DND-41 (cell line): ENCODE results near the gene FAM83C.

Source experiments
- ATAC-seq: fragments of 200-7000 bp; cut with Tn5 transposase; 3 replicates; pipeline ENCODE4 v1.9.1; 2021; ENCODE audit warnings: low read depth; ENCODE audit not compliant: insufficient read depth
- DNase-seq: peaks from one replicate; pipeline ENCODE4 v3.0.0-alpha.2; 2020
- H2AFZ ChIP-seq: 2 replicates; pipeline ENCODE4 v1.6.0; 2012; ENCODE audit warnings: low read depth, low read length
- H3K27ac ChIP-seq: 2 replicates; pipeline ENCODE4 v1.5.1; 2012; ENCODE audit warnings: low read length, inconsistent platforms
- H3K27me3 ChIP-seq: fragments of 200-600 bp; sonication (generic); 2 replicates; pipeline ENCODE4 v1.6.0; 2012; ENCODE audit warnings: low read length, mild to moderate bottlenecking, inconsistent platforms; ENCODE audit not compliant: insufficient read depth, poor library complexity
- H3K36me3 ChIP-seq: 2 replicates; pipeline ENCODE4 v1.5.1; 2012; ENCODE audit warnings: low read length, inconsistent platforms; ENCODE audit not compliant: insufficient read depth
- H3K4me1 ChIP-seq: 2 replicates; pipeline ENCODE4 v1.5.1; 2012; ENCODE audit warnings: mild to moderate bottlenecking, low read length; ENCODE audit not compliant: insufficient read depth
- H3K4me2 ChIP-seq: 2 replicates; pipeline ENCODE4 v1.6.0; 2012; ENCODE audit warnings: mild to moderate bottlenecking, moderate library complexity, low read length, inconsistent platforms; ENCODE audit not compliant: insufficient read depth
- H3K4me3 ChIP-seq, 2 experiments: fragments of 200-600 bp in 1 of 2; shearing (Covaris generic) in 1 of 2; 2 replicates each; pipeline ENCODE4 v1.5.1; 2012 to 2016; ENCODE audit warnings: inconsistent platforms in 2 of 2, low read length in 2 of 2, mild to moderate bottlenecking in 2 of 2, low read depth in 1 of 2, moderate library complexity in 1 of 2
- H3K79me2 ChIP-seq: 2 replicates; pipeline ENCODE4 v1.6.0; 2012; ENCODE audit warnings: low read length, inconsistent platforms; ENCODE audit not compliant: insufficient read depth
- H3K9ac ChIP-seq: 2 replicates; pipeline ENCODE4 v1.6.0; 2012; ENCODE audit warnings: low read depth, mild to moderate bottlenecking, inconsistent platforms, low read length, moderate library complexity
- H3K9me3 ChIP-seq: 2 replicates; pipeline ENCODE4 v1.5.1; 2012; ENCODE audit warnings: low read length, moderate library complexity, mild to moderate bottlenecking, inconsistent platforms; ENCODE audit not compliant: insufficient read depth, severe bottlenecking
- H4K20me1 ChIP-seq: 2 replicates; pipeline ENCODE4 v1.6.0; 2012; ENCODE audit warnings: low read length; ENCODE audit not compliant: insufficient read depth
- EZH2 ChIP-seq: IDR thresholded peaks from 3 replicates; pipeline ENCODE4 v1.6.1; 2012; ENCODE audit warnings: borderline replicate concordance, low read depth, mild to moderate bottlenecking, moderate library complexity, low read length, inconsistent platforms; ENCODE audit not compliant: severe bottlenecking
- TF ChIP-seq, protein P1 (sequence below): IDR thresholded peaks from 2 replicates; pipeline ENCODE4 v1.5.1; 2012; ENCODE audit warnings: borderline replicate concordance, low read length, moderate library complexity, mild to moderate bottlenecking; ENCODE audit not compliant: poor library complexity, severe bottlenecking; ENCODE audit errors: extremely low read depth

Gene FAM83C

DNA sequence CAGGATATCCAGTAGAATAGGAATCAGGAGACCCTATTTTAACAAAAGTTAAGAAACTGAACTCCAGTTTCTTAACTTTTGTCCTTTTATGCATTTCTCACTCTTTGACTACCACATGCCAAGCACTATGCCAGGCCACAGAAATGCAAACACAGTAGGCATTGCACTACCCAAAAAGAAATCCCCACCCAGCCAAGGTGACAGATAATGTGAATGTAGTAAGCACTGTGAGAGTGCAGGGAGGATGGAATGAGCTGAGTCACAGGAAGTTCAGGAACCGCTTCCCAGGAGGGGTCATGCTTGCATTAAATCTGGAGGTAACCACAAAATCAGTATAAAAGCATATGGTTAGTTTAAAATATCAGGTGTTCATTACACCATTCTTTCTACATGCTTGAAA lies 20.1 kb upstream of the FAM83C start:
- Histone ChIP-seq H3K27me3 (no peaks in the 10 kb centered on the region), H3K4me2 (no peak overlapping the region), H3K79me2 (no peaks in the 10 kb centered on the region), H3K9me3 (no peaks in the 10 kb centered on the region), H4K20me1 (no peaks in the 10 kb centered on the region), H3K27ac (no peak overlapping the region; the same call in 1 of the 2 replicates), H3K4me1 (no peaks in the 10 kb centered on the region), H2AFZ (no peak overlapping the region), H3K4me3 (no peak overlapping the region), H3K9ac (no peak overlapping the region), H3K36me3 (peaks cover 17% of the 10 kb centered on the region; the same call in 1 of the 2 replicates)
- DNase-seq, result no peak
- no peak; the same call in 2 of the 3 replicates for ATAC-seq
- TF ChIP-seq, protein P1, sequence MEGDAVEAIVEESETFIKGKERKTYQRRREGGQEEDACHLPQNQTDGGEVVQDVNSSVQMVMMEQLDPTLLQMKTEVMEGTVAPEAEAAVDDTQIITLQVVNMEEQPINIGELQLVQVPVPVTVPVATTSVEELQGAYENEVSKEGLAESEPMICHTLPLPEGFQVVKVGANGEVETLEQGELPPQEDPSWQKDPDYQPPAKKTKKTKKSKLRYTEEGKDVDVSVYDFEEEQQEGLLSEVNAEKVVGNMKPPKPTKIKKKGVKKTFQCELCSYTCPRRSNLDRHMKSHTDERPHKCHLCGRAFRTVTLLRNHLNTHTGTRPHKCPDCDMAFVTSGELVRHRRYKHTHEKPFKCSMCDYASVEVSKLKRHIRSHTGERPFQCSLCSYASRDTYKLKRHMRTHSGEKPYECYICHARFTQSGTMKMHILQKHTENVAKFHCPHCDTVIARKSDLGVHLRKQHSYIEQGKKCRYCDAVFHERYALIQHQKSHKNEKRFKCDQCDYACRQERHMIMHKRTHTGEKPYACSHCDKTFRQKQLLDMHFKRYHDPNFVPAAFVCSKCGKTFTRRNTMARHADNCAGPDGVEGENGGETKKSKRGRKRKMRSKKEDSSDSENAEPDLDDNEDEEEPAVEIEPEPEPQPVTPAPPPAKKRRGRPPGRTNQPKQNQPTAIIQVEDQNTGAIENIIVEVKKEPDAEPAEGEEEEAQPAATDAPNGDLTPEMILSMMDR, result no peak
- no peak for TF ChIP-seq EZH2

DNA sequence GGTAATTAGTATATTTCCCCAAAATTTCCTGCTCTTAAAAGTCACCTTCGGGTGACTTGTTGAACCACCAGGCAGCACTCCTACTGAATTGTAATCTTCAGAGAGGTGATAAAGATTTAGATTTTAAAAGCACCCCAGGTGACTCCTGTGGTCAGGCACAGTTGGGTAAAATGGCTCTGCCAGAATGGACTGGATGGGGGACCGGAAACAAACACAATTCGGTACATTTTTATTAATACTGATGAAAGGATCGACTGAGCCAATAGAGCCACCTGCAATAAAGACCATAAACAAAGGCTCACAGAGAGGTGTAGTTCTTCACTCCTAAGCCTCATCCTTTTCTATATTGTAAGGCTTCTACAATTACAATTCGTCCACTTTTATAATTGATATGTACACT lies 19.6 kb upstream of the FAM83C start:
- TF ChIP-seq, protein P1, result no peak
- TF ChIP-seq EZH2, result no peak
- Histone ChIP-seq H3K27ac (no peak overlapping the region), H3K4me1 (no peaks in the 10 kb centered on the region), H3K27me3 (no peaks in the 10 kb centered on the region), H3K4me2 (no peak overlapping the region), H2AFZ (no peak overlapping the region), H4K20me1 (no peaks in the 10 kb centered on the region), H3K9ac (no peak overlapping the region), H3K79me2 (no peaks in the 10 kb centered on the region), H3K36me3 (peaks cover 17% of the 10 kb centered on the region; the same call in 1 of the 2 replicates), H3K9me3 (no peaks in the 10 kb centered on the region), H3K4me3 (no peak overlapping the region)
- ATAC-seq (no peak), DNase-seq (no peak)

DNA sequence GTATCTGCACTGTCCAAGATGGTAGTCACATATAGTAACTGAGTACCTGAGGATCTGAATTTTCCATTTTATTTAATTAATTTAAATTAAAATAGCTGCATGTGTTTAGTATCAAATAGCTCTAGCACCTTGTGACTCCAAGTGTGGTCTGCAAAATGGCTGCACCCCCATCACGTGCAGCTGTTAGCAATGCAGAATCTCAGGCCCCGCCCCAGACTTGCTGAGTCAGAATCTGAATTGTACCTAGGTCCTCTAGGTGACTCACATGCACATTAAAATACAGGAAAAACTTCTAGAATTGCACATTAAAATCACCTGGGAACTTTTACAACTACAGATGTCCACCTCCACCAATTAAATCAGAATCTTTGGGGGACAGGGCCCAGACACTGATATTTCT lies 19.2 kb upstream of the FAM83C start:
- no peak overlapping the region for H2AFZ ChIP-seq
- H3K9me3 ChIP-seq, result no peaks in the 10 kb centered on the region
- no peak overlapping the region for H3K9ac ChIP-seq
- H3K4me1 ChIP-seq, result no peaks in the 10 kb centered on the region
- peaks cover 21% of the 10 kb centered on the region; the same call in 1 of the 2 replicates for H3K36me3 ChIP-seq
- no peak overlapping the region for H3K4me3 ChIP-seq
- no peaks in the 10 kb centered on the region for H3K27me3 ChIP-seq
- no peak for DNase-seq
- TF ChIP-seq, protein P1, result no peak
- TF ChIP-seq EZH2, result no peak
- no peak for ATAC-seq
- H4K20me1 ChIP-seq, result no peaks in the 10 kb centered on the region
- H3K27ac ChIP-seq, result no peak overlapping the region
- H3K4me2 ChIP-seq, result no peak overlapping the region
- no peaks in the 10 kb centered on the region for H3K79me2 ChIP-seq
